HCT116 (cell line): Measurements from ENCODE around the gene RPIA. TPM values are rescaled to one million over a fixed set of nuclear protein-coding genes. Genes with fewer than 3 reads are reported as not detected.
"Not testable (repeated sequence)": the region's sequence is repeated elsewhere in the genome, so short reads cannot be mapped to it uniquely, and the experiment has no call there.

Experiments
- ATAC-seq: fragments of 200-7000 bp; cut with Tn5 transposase; 2 replicates; pipeline ENCODE4 v1.9.1; 2020; ENCODE audit warnings: mild to moderate bottlenecking, moderate library complexity
- BruUV-seq: library from RNA; stranded (reverse); fragments of 400-500 nt; replicated peaks from 2 replicates; lab custom pipeline; 2021; lab: Mats Ljungman, UMichigan
- CTCF ChIA-PET: fragments of 300-600 bp; sonication (Branson Sonifier 250); formaldehyde crosslinking; loops from one replicate; lab custom pipeline; 2021; ENCODE audit warnings: antibody characterized with exemption; lab: Charles Lee
- POLR2A ChIA-PET: fragments of 300-600, 350-600 bp; sonication (Branson Sonifier 250); formaldehyde crosslinking; loops from one replicate; lab custom pipeline; 2021; ENCODE audit warnings: antibody characterized with exemption; lab: Charles Lee
- RAD21 ChIA-PET, 2 experiments: fragments of 300-600 bp; sonication (Branson Sonifier 250); formaldehyde crosslinking; loops; one replicate each; lab custom pipeline; 2023; ENCODE audit warnings: low total read pairs in 2 of 2; ENCODE audit not compliant: uncharacterized antibody in 2 of 2, unreplicated experiment in 2 of 2, low non-redundant PET in 1 of 2; lab: Charles Lee
- DNase-seq: peaks from one replicate; pipeline ENCODE4 v3.0.0-alpha.2; 2010; ENCODE audit warnings: low read depth, low spot score
- H2AFZ ChIP-seq: fragments of 200-600 bp; shearing (Covaris generic), sonication (generic); 2 replicates; pipeline ENCODE4 v1.6.1; 2017; ENCODE audit warnings: low read depth, mixed run types, mixed read lengths, antibody characterized with exemption, low read length; ENCODE audit not compliant: poor library complexity, severe bottlenecking
- H3K27ac ChIP-seq: 2 replicates; pipeline ENCODE4 v1.5.1; 2012; ENCODE audit warnings: low read depth, low read length
- H3K27me3 ChIP-seq: fragments of 200-600 bp; sonication (generic); 2 replicates; pipeline ENCODE4 v1.6.1; 2016; ENCODE audit warnings: mixed run types, low read length, mixed read lengths; ENCODE audit not compliant: insufficient read depth
- H3K36me3 ChIP-seq, 2 experiments: fragments of 200-500 bp in 1 of 2; fragments of 200-600 bp in 1 of 2; sonication (Bioruptor generic) in 1 of 2; sonication (generic) in 1 of 2; 2 replicates each; pipeline versions ENCODE4 v1.5.1 to v1.6.1; 2014 to 2016; ENCODE audit warnings: low read length in 2 of 2, inconsistent platforms in 1 of 2, mixed read lengths in 1 of 2, mixed run types in 1 of 2; ENCODE audit not compliant: insufficient read depth in 2 of 2, control insufficient read depth in 1 of 2
- H3K4me1 ChIP-seq, 2 experiments: fragments of 200-600 bp in 1 of 2; sonication (generic) in 1 of 2; 2 replicates each; pipeline versions ENCODE4 v1.5.1 to v1.6.1; 2012 to 2017; ENCODE audit warnings: low read length in 2 of 2, inconsistent platforms in 1 of 2, mild to moderate bottlenecking in 1 of 2, mixed read lengths in 1 of 2, mixed run types in 1 of 2, moderate library complexity in 1 of 2; ENCODE audit not compliant: insufficient read depth in 2 of 2, control insufficient read depth in 1 of 2
- H3K4me2 ChIP-seq: fragments of 200-600 bp; sonication (generic); 2 replicates; pipeline ENCODE4 v1.6.1; 2017; ENCODE audit warnings: mixed run types, low read length, mixed read lengths
- H3K4me3 ChIP-seq, 2 experiments: fragments of 200-600 bp in 1 of 2; sonication (generic) in 1 of 2; replicated peaks in 1 of 2; 2 replicates each; pipeline ENCODE4 v1.5.1; 2011 to 2016; ENCODE audit warnings: low read length in 2 of 2, control low read depth in 1 of 2, low read depth in 1 of 2, mild to moderate bottlenecking in 1 of 2, mixed read lengths in 1 of 2, mixed run types in 1 of 2
- H3K79me2 ChIP-seq: fragments of 200-600 bp; sonication (generic); 2 replicates; pipeline ENCODE4 v1.6.1; 2017; ENCODE audit warnings: mild to moderate bottlenecking, mixed run types, low read length, moderate library complexity, mixed read lengths; ENCODE audit not compliant: insufficient read depth
- H3K9ac ChIP-seq: fragments of 200-600 bp; sonication (generic); 2 replicates; pipeline ENCODE4 v1.6.1; 2016; ENCODE audit warnings: low read length, mixed read lengths
- H3K9me2 ChIP-seq: fragments of 200-600 bp; sonication (generic), shearing (Covaris generic); 2 replicates; pipeline ENCODE4 v1.6.1; 2017; ENCODE audit warnings: mixed run types, mild to moderate bottlenecking, moderate library complexity; ENCODE audit not compliant: insufficient read depth
- H3K9me3 ChIP-seq, 2 experiments: fragments of 200-500 bp in 1 of 2; fragments of 200-600 bp in 1 of 2; sonication (Bioruptor generic) in 1 of 2; sonication (generic) in 1 of 2; 2 replicates each; pipeline ENCODE4 v1.6.1; 2014 to 2017; ENCODE audit warnings: low read length in 2 of 2, mixed read lengths in 2 of 2, inconsistent platforms in 1 of 2, low read depth in 1 of 2, mild to moderate bottlenecking in 1 of 2, mixed run types in 1 of 2, moderate library complexity in 1 of 2; ENCODE audit not compliant: control insufficient read depth in 1 of 2, insufficient read depth in 1 of 2
- H4K20me1 ChIP-seq: fragments of 200-600 bp; sonication (generic), shearing (Covaris generic); 2 replicates; pipeline ENCODE4 v1.6.1; 2017; ENCODE audit warnings: mixed run types, mild to moderate bottlenecking, moderate library complexity; ENCODE audit not compliant: insufficient read depth
- SRF ChIP-seq: IDR thresholded peaks from 2 replicates; pipeline ENCODE4 v1.6.1; 2012; ENCODE audit warnings: low read depth
- intact Hi-C: fragments of 100-400 bp; cut with micrococcal nuclease; formaldehyde crosslinking; loops from 2 replicates; pipeline ENCODE4 v1.10.0; 2022
- total RNA-seq: library from RNA; stranded (reverse); gene quantifications from one replicate; pipeline ENCODE4 v1.2.1, GENCODE V29; 2021; ENCODE audit not compliant: unreplicated experiment

Gene RPIA
- total RNA-seq, 1 experiment from 2014 or later: 43.3 TPM

DNA sequence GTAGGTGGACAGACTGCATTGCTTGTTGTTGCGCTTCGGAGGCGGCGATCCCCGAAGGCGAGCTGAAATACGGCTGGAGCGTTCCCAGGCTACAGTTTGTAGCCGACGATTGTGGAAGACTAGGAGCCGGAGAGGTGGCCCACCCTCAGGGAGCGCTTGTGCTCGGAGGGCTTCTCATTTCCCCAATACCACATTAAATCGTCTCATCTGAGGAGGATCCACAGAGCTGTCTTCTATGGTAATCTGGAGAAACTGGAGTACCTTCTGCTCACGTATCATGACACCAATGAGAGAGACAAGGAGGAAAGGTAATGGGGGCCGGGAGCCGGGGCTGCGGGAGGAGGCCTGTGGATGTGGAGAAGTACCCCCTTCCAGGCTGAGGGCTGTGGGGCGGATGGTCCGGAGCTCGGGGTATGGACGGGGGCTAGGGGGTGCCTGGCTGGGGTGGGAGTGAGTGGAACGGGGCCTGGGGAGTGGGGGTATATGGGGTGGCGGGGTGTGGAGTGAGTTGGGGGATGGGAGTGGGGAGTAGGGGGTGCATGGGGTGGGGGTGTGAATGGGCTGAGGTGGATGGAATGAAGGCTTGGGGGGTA, 74.5 kb downstream of the RPIA start:
- ATAC-seq, POLR2A ChIA-PET, H3K27ac ChIP-seq, H3K79me2 ChIP-seq, H3K4me2 ChIP-seq, H3K9ac ChIP-seq, H2AFZ ChIP-seq, RAD21 ChIA-PET, H3K4me1 ChIP-seq, DNase-seq, H3K9me2 ChIP-seq, H4K20me1 ChIP-seq, H3K36me3 ChIP-seq, H3K9me3 ChIP-seq, intact Hi-C loops, CTCF ChIA-PET, H3K27me3 ChIP-seq, BruUV-seq, H3K4me3 ChIP-seq: not testable (repeated sequence)

DNA sequence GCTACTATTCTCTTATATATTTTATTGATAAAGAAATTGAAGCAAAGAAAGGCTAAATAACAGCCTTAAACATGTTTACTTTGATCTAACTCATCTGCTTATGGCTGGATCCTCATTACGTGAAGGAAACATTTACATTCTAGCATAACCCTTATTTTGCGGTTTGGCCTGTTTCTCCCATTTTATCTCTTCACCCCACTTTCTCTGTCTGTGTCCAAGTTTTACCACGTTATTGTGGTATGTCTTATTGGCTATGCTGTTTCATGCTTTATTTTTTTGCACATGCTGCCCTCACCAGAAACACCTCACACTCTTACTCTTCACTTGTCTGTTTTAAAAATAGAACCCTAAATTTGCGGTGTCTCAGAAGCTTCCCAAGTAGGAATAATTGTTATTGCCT, 78.5 kb downstream of the RPIA start:
- Histone ChIP-seq H3K4me1 (no peaks in the 10 kb centered on the region), H3K79me2 (no peaks in the 10 kb centered on the region), H3K9ac (no peak overlapping the region), H2AFZ (no peak overlapping the region), H3K27me3 (peaks cover 5% of the 10 kb centered on the region; the same call in 1 of the 2 replicates), H4K20me1 (no peaks in the 10 kb centered on the region), H3K27ac (no peak overlapping the region), H3K9me3 (no peaks in the 10 kb centered on the region), H3K4me2 (no peak overlapping the region), H3K36me3 (no peaks in the 10 kb centered on the region), H3K9me2 (no peaks in the 10 kb centered on the region), H3K4me3 (no peak overlapping the region)
- no TSS peak for BruUV-seq
- POLR2A ChIA-PET: no interaction called here
- DNase-seq (no peak), ATAC-seq (no peak)
- RAD21 ChIA-PET: no interaction called here
- CTCF ChIA-PET: no interaction called here
- no peak for TF ChIP-seq SRF
- intact Hi-C loops: no loop called here

DNA sequence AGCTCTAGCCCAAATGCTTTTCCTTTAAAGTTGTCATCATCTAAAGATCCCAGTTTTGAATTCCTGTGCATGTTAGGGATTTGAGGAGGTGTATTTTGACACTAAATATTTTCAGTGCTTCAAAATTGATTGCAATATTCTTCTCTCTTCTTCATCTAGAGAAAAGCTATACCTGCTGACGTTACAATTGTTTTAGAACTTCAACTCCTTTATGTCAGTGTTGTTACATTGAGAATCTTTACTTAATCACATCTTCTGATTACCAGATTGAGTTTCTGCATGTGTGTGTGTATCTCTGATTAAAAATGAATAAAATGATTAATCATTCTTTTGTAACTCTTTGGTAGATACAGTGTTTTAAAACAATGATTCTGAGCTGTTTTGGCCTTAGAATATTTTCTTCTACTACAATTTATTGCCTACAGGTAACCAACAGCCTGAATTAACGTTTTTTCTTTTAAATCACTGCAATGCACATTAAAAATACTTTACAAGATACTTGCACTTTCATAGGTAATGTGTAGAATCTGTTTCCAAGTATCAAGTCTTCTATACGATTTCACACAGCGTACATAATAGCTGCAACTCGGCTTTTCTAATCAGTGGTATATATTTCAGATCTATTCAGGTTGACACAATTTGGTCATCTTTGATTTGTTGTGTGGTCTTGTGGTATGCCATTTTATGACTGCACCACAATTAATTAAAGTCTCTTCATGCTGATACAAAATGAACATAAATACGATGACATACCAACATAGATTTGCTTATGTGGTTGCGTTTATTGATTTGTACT, 82.0 kb downstream of the RPIA start:
- H3K4me1 ChIP-seq, CTCF ChIA-PET: not testable (repeated sequence)

DNA sequence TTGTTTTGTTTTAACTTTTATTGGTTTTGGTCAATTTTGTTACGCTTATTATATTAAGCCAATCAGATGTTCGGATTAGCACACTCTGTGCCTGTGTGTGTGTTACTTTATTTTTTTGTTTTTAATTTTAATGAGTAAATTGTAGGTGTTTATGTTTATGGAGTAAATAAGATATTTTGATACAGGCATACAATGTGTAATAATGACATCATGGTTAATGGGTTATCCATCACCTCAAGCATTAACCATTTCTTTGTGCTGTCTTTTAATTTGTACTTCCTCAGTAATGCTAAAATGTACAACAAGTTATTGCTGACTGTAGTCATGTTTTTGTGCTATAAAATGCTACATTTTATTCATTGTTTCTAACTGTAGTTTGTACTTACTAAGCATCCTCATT, 97.7 kb downstream of the RPIA start:
- BruUV-seq, H3K9me2 ChIP-seq, H3K4me2 ChIP-seq, H3K4me3 ChIP-seq, H3K27ac ChIP-seq, H2AFZ ChIP-seq, intact Hi-C loops, H3K79me2 ChIP-seq, ATAC-seq, H3K9me3 ChIP-seq, RAD21 ChIA-PET, CTCF ChIA-PET, H3K9ac ChIP-seq, H3K4me1 ChIP-seq, H4K20me1 ChIP-seq, H3K36me3 ChIP-seq, H3K27me3 ChIP-seq, DNase-seq, POLR2A ChIA-PET: not testable (repeated sequence)

More for the DNA sequence above, 82.0 kb downstream of the RPIA start:
- H4K20me1 ChIP-seq, H3K9me2 ChIP-seq, DNase-seq, H3K9ac ChIP-seq, RAD21 ChIA-PET, H3K4me3 ChIP-seq, H3K79me2 ChIP-seq, BruUV-seq, H3K4me2 ChIP-seq, POLR2A ChIA-PET, H2AFZ ChIP-seq, H3K36me3 ChIP-seq, H3K9me3 ChIP-seq, ATAC-seq, H3K27me3 ChIP-seq, intact Hi-C loops, H3K27ac ChIP-seq: not testable (repeated sequence)
